ENCODE measurements around the gene GAS7.

Gene GAS7

GRCh38 chr17:10170233-10170632 is 28.2 kb downstream of the GAS7 start:
- DNase-seq (ENCODE audit: low read depth in 2 of 2), result no peak
- H3K4me3 ChIP-seq (replicated peaks in 1 of 2; ENCODE audit: low read depth in 2 of 2, low read length in 2 of 2), result no peak overlapping the region
- no peak for TF ChIP-seq CTCF (IDR thresholded peaks at IDR 0.05; ENCODE audit: low read depth, low read length)

GRCh38 chr17:10169290-10169689 is 29.1 kb downstream of the GAS7 start:
- no peak for DNase-seq (ENCODE audit: low read depth in 2 of 2)
- H3K4me3 ChIP-seq (replicated peaks in 1 of 2; ENCODE audit: low read depth in 2 of 2, low read length in 2 of 2), result no peak overlapping the region
- TF ChIP-seq CTCF (IDR thresholded peaks at IDR 0.05; ENCODE audit: low read depth, low read length), result no peak

- no peak for TF ChIP-seq CTCF (IDR thresholded peaks at IDR 0.05; ENCODE audit: low read depth, low read length)
- no peak for DNase-seq (ENCODE audit: low read depth in 2 of 2)
These were observed 32.0 kb downstream of the GAS7 start for GRCh38 chr17:10166176-10166935.

GRCh38 chr17:10162096-10162495 is 36.3 kb downstream of the GAS7 start:
- no peak for TF ChIP-seq CTCF (IDR thresholded peaks at IDR 0.05; ENCODE audit: low read depth, low read length)
- DNase-seq (ENCODE audit: low read depth in 2 of 2), result peak in 1 of 2 donors; percentile 21
- no peak overlapping the region for H3K4me3 ChIP-seq (replicated peaks in 1 of 2; ENCODE audit: low read depth in 2 of 2, low read length in 2 of 2)

More at GRCh38 chr17:10166176-10166935, 32.0 kb downstream of the GAS7 start:
- H3K4me3 ChIP-seq (replicated peaks in 1 of 2; ENCODE audit: low read depth in 2 of 2, low read length in 2 of 2), result no peak overlapping the region

- H3K4me3 ChIP-seq (replicated peaks in 1 of 2; ENCODE audit: low read depth in 2 of 2, low read length in 2 of 2), result no peak overlapping the region
- no peak for TF ChIP-seq CTCF (IDR thresholded peaks at IDR 0.05; ENCODE audit: low read depth, low read length)
- DNase-seq (ENCODE audit: low read depth in 2 of 2), result peak in 1 of 2 donors; percentile 59
These were observed 37.0 kb downstream of the GAS7 start for GRCh38 chr17:10161386-10161785.

GRCh38 chr17:10156948-10157607 is 41.3 kb downstream of the GAS7 start:
- DNase-seq (ENCODE audit: low read depth in 2 of 2), result no peak
- H3K4me3 ChIP-seq (replicated peaks in 1 of 2; ENCODE audit: low read depth in 2 of 2, low read length in 2 of 2), result no peak overlapping the region
- TF ChIP-seq CTCF (IDR thresholded peaks at IDR 0.05; ENCODE audit: low read depth, low read length), result no peak
